Measurements from ENCODE around the gene SLCO2A1. TPM values are rescaled to one million over a fixed set of nuclear protein-coding genes. Genes with fewer than 3 reads are reported as not detected.

Gene SLCO2A1
- total RNA-seq, 1 donor = 0.36 TPM

- Histone ChIP-seq H3K79me2 (ENCODE audit: insufficient read depth, low read length) (no peaks in the 10 kb centered on the region), H4K20me1 (ENCODE audit: insufficient read depth, low read length) (no peaks in the 10 kb centered on the region), H3K9me3 (ENCODE audit: low read depth, low read length) (no peaks in the 10 kb centered on the region), H3K27me3 (ENCODE audit: insufficient read depth, low read length) (peaks cover 28% of the 10 kb centered on the region), H3K4me3 (ENCODE audit: insufficient read depth, low read length) (no peak overlapping the region), H3K27ac (ENCODE audit: low read depth, low read length) (no peak overlapping the region), H3K4me1 (ENCODE audit: insufficient read depth, low read length) (no peaks in the 10 kb centered on the region), H2AFZ (ENCODE audit: low read length) (no peak overlapping the region), H3K4me2 (ENCODE audit: insufficient read depth, low read length) (no peak overlapping the region), H3K36me3 (ENCODE audit: insufficient read depth, low read length) (no peaks in the 10 kb centered on the region)
- DNase-seq (ENCODE audit: insufficient read length, low spot score, missing footprints) = no peak
- TF ChIP-seq CTCF (IDR thresholded peaks at IDR 0.05; ENCODE audit: extremely low read depth, low read depth, low read length) = no peak
Observed at GRCh38 chr3:133893683-133894352, 135.9 kb downstream of the SLCO2A1 start.

- H3K9me3 ChIP-seq (ENCODE audit: low read depth, low read length) = no peaks in the 10 kb centered on the region
- no peak overlapping the region for H3K4me3 ChIP-seq (ENCODE audit: insufficient read depth, low read length)
- TF ChIP-seq CTCF (IDR thresholded peaks at IDR 0.05; ENCODE audit: extremely low read depth, low read depth, low read length) = no peak
- H3K27me3 ChIP-seq (ENCODE audit: insufficient read depth, low read length) = peaks cover 28% of the 10 kb centered on the region
- H3K4me1 ChIP-seq (ENCODE audit: insufficient read depth, low read length) = no peaks in the 10 kb centered on the region
- no peaks in the 10 kb centered on the region for H4K20me1 ChIP-seq (ENCODE audit: insufficient read depth, low read length)
- no peak overlapping the region for H2AFZ ChIP-seq (ENCODE audit: low read length)
- H3K79me2 ChIP-seq (ENCODE audit: insufficient read depth, low read length) = no peaks in the 10 kb centered on the region
- H3K4me2 ChIP-seq (ENCODE audit: insufficient read depth, low read length) = no peak overlapping the region
- H3K27ac ChIP-seq (ENCODE audit: low read depth, low read length) = no peak overlapping the region
- DNase-seq (ENCODE audit: insufficient read length, low spot score, missing footprints) = no peak
- H3K36me3 ChIP-seq (ENCODE audit: insufficient read depth, low read length) = no peaks in the 10 kb centered on the region
Observed at GRCh38 chr3:133892541-133893231, 137.0 kb downstream of the SLCO2A1 start.

- Histone ChIP-seq H3K36me3 (ENCODE audit: insufficient read depth, low read length) (no peaks in the 10 kb centered on the region), H3K4me2 (ENCODE audit: insufficient read depth, low read length) (no peak overlapping the region), H3K4me3 (ENCODE audit: insufficient read depth, low read length) (no peak overlapping the region), H3K27ac (ENCODE audit: low read depth, low read length) (no peak overlapping the region), H3K27me3 (ENCODE audit: insufficient read depth, low read length) (peaks cover 21% of the 10 kb centered on the region), H3K9me3 (ENCODE audit: low read depth, low read length) (no peaks in the 10 kb centered on the region), H3K4me1 (ENCODE audit: insufficient read depth, low read length) (no peaks in the 10 kb centered on the region), H4K20me1 (ENCODE audit: insufficient read depth, low read length) (no peaks in the 10 kb centered on the region), H3K79me2 (ENCODE audit: insufficient read depth, low read length) (no peaks in the 10 kb centered on the region), H2AFZ (ENCODE audit: low read length) (no peak overlapping the region)
- no peak for TF ChIP-seq CTCF (IDR thresholded peaks at IDR 0.05; ENCODE audit: extremely low read depth, low read depth, low read length)
- DNase-seq (ENCODE audit: insufficient read length, low spot score, missing footprints) = no peak
Observed at GRCh38 chr3:133891662-133892378, 137.9 kb downstream of the SLCO2A1 start.

Data from osteoblast (primary cell).